Measurements from ENCODE around the gene NTMT1. TPM values are rescaled to one million over a fixed set of nuclear protein-coding genes. Genes with fewer than 3 reads are reported as not detected.
A peak's percentile ranks its signal among the peaks of the same experiment; 100 is the strongest.
"Not testable (repeated sequence)": the region's sequence is repeated elsewhere in the genome, so short reads cannot be mapped to it uniquely, and the experiment has no call there.

Gene NTMT1
- total RNA-seq, 2 donors from 2014 or later: 43.4 to 53.8 TPM

- ATAC-seq (no peak), DNase-seq (no peak)
- intact Hi-C loops (cut with DNase I): loop anchor here (5.0 to 10.0 kb wide), 3 partner anchors 81 to 141 kb away; no protein-coding TSS in a partner anchor
Observed at GRCh38 chr9:129643706-129644105, 17.7 kb downstream of the NTMT1 start.

- no peak for DNase-seq
- intact Hi-C loops (cut with DNase I): loop anchor here (5.0 to 10.0 kb wide), 3 partner anchors 80 to 140 kb away; no protein-coding TSS in a partner anchor
Observed at GRCh38 chr9:129644365-129644764, 18.4 kb downstream of the NTMT1 start.

GRCh38 chr9:129644902-129645301 is 18.9 kb downstream of the NTMT1 start:
- ATAC-seq (no peak), DNase-seq (no peak)
- intact Hi-C loops (cut with DNase I): loop anchor here (5.0 to 10.0 kb wide), 3 partner anchors 80 to 140 kb away; no protein-coding TSS in a partner anchor

More at GRCh38 chr9:129644365-129644764, 18.4 kb downstream of the NTMT1 start:
- ATAC-seq: no peak

GRCh38 chr9:129646252-129646651 is 20.3 kb downstream of the NTMT1 start:
- DNase-seq (no peak), ATAC-seq (no peak)
- intact Hi-C loops (cut with DNase I): loop anchor here (10.0 kb wide), 2 partner anchors 79 to 139 kb away; no protein-coding TSS in a partner anchor

GRCh38 chr9:129646654-129647053 is 20.7 kb downstream of the NTMT1 start:
- intact Hi-C loops (cut with DNase I): loop anchor here (10.0 kb wide), 2 partner anchors 78 to 138 kb away; no protein-coding TSS in a partner anchor
- no peak for DNase-seq

GRCh38 chr9:129647635-129648034 is 21.7 kb downstream of the NTMT1 start:
- ATAC-seq (no peak), DNase-seq (no peak)
- intact Hi-C loops (cut with DNase I): loop anchor here (10.0 kb wide), 2 partner anchors 77 to 137 kb away; no protein-coding TSS in a partner anchor

More at GRCh38 chr9:129646654-129647053, 20.7 kb downstream of the NTMT1 start:
- no peak for ATAC-seq

GRCh38 chr9:129648092-129648763 is 22.3 kb downstream of the NTMT1 start:
- peak in 1 of 2 donors; percentile 42 for ATAC-seq
- intact Hi-C loops (cut with DNase I): loop anchor here (10.0 kb wide), 2 partner anchors 77 to 137 kb away; no protein-coding TSS in a partner anchor
- DNase-seq: no peak

GRCh38 chr9:129648764-129649115 is 22.8 kb downstream of the NTMT1 start:
- DNase-seq (no peak), ATAC-seq (no peak)
- intact Hi-C loops (cut with DNase I): loop anchor here (10.0 kb wide), 2 partner anchors 76 to 136 kb away; no protein-coding TSS in a partner anchor

GRCh38 chr9:129649726-129650679 is 24.0 kb downstream of the NTMT1 start:
- DNase-seq: no peak
- intact Hi-C loops (cut with DNase I): loop anchor here (10.0 kb wide), 2 partner anchors 75 to 135 kb away; no protein-coding TSS in a partner anchor
- ATAC-seq: no peak

GRCh38 chr9:129650680-129651235 is 24.8 kb downstream of the NTMT1 start:
- ATAC-seq (no peak), DNase-seq (no peak)
- intact Hi-C loops (cut with DNase I): no loop called here

- no peak for ATAC-seq
- DNase-seq: no peak
- intact Hi-C loops (cut with DNase I): no loop called here
Observed at GRCh38 chr9:129653823-129654553, 28.0 kb downstream of the NTMT1 start.

- ATAC-seq (no peak), DNase-seq (no peak)
- intact Hi-C loops (cut with DNase I): no loop called here
Observed at GRCh38 chr9:129654554-129655040, 28.6 kb downstream of the NTMT1 start.

- no peak for DNase-seq
- no peak for ATAC-seq
- intact Hi-C loops (cut with DNase I): no loop called here
Observed at GRCh38 chr9:129655154-129655553, 29.2 kb downstream of the NTMT1 start.

GRCh38 chr9:129655696-129656095 is 29.7 kb downstream of the NTMT1 start:
- DNase-seq (no peak), ATAC-seq (no peak)
- intact Hi-C loops (cut with DNase I): no loop called here

- intact Hi-C loops (cut with DNase I): no loop called here
- ATAC-seq: no peak
- no peak for DNase-seq
Observed at GRCh38 chr9:129656795-129657390, 30.9 kb downstream of the NTMT1 start.

- no peak for DNase-seq
- intact Hi-C loops (cut with DNase I): no loop called here
- no peak for ATAC-seq
Observed at GRCh38 chr9:129661029-129661428, 35.1 kb downstream of the NTMT1 start.

- DNase-seq; intact Hi-C loops (cut with DNase I); ATAC-seq: not testable (repeated sequence)
Observed at GRCh38 chr9:129662239-129662638, 36.3 kb downstream of the NTMT1 start.
